HL-60 (cell line): ENCODE results near the gene ICAM2.

Experiments used
- CTCF ChIP-seq: IDR thresholded peaks from one replicate; pipeline ENCODE4 v1.5.1; 2011; ENCODE audit warnings: low read length, control low read depth, inconsistent platforms; ENCODE audit not compliant: insufficient read depth
- GABPA ChIP-seq: IDR thresholded peaks from 2 replicates; pipeline ENCODE4 v1.6.1; 2012; ENCODE audit warnings: low read depth
- POLR2AphosphoS5 ChIP-seq: IDR thresholded peaks from 2 replicates; pipeline ENCODE4 v1.6.1; 2012; ENCODE audit warnings: low read depth
- SPI1 ChIP-seq: IDR thresholded peaks from 2 replicates; pipeline ENCODE4 v1.6.1; 2012; ENCODE audit warnings: low read depth, mild to moderate bottlenecking, borderline replicate concordance

GRCh38 chr17:64070213-64070612 lies 49.8 kb upstream of the ICAM2 start:
- TF ChIP-seq CTCF (no peak), GABPA (no peak), POLR2AphosphoS5 (no peak), SPI1 (no peak)
